Heart left ventricle (tissue), 16 donors: ENCODE results near the gene COL10A1. TPM values are rescaled to one million over a fixed set of nuclear protein-coding genes. Genes with fewer than 3 reads are reported as not detected.

Source experiments
- ATAC-seq, 4 donors: fragments of 200-7000 bp; cut with Tn5 transposase; one replicate each; pipeline ENCODE4 v1.9.1; 2020 to 2022; ENCODE audit warnings: moderate library complexity in 4 of 4, mild to moderate bottlenecking in 3 of 4, moderate number of reproducible peaks in 1 of 4
- DNase-seq, 5 donors: peaks; one replicate each; pipeline ENCODE4 v3.0.0-alpha.2; 2020
- H3K27ac ChIP-seq, 12 donors: fragments of 200-600 bp; sonication (generic) in 4 of 12; one replicate each; pipeline versions ENCODE4 v1.5.0 to v1.8.0; 2016 to 2022; ENCODE audit warnings: mild to moderate bottlenecking in 2 of 12
- H3K27me3 ChIP-seq, 9 donors: fragments of 200-600 bp; sonication (generic) in 2 of 9; one replicate each; pipeline versions ENCODE4 v1.5.1 to v1.8.0; 2016 to 2022; ENCODE audit warnings: mild to moderate bottlenecking in 3 of 9
- H3K36me3 ChIP-seq, 9 donors: fragments of 200-600 bp; sonication (generic) in 2 of 9; one replicate each; pipeline versions ENCODE4 v1.5.0 to v1.8.0; 2018 to 2022; ENCODE audit warnings: mild to moderate bottlenecking in 2 of 9
- H3K4me1 ChIP-seq, 12 donors: fragments of 200-600 bp; sonication (generic) in 4 of 12; one replicate each; pipeline versions ENCODE4 v1.5.0 to v1.8.0; 2016 to 2022; ENCODE audit warnings: mild to moderate bottlenecking in 3 of 12
- H3K4me3 ChIP-seq, 12 donors: fragments of 200-600 bp; sonication (generic) in 4 of 12; one replicate each; pipeline versions ENCODE4 v1.5.0 to v1.8.0; 2017 to 2022; ENCODE audit warnings: mild to moderate bottlenecking in 9 of 12, moderate library complexity in 4 of 12
- H3K9me3 ChIP-seq, 12 donors: fragments of 200-600 bp; sonication (generic) in 4 of 12; one replicate each; pipeline versions ENCODE4 v1.5.0 to v1.8.0; 2016 to 2022; ENCODE audit warnings: mild to moderate bottlenecking in 1 of 12
- POLR2A ChIP-seq, 2 donors: fragments of 450-650 bp; IDR thresholded peaks; one replicate each; pipeline ENCODE4 v1.6.1; 2017; ENCODE audit warnings: antibody characterized with exemption in 2 of 2, mild to moderate bottlenecking in 2 of 2, moderate library complexity in 2 of 2
- WGBS, 4 donors: extraction: QIAGEN DNeasy Blood & Tissue Kit in 2 of 4; methylation state at CpG; one replicate each; pipeline versions ENCODE4 v1.1.5 to v1.1.7; 2013 to 2018; 5-methylcytosine and 5-hydroxymethylcytosine counted together
- intact Hi-C, 10 donors: fragments of 100-400 bp; cut with DNase I; formaldehyde crosslinking; loops; one replicate each; pipeline versions ENCODE4 v1.11.1 to v1.14.2; 2022
- polyA plus RNA-seq, 2 donors: library from polyadenylated mRNA; stranded (reverse); fragments of 200-250 nt; gene quantifications; one replicate each; pipeline ENCODE4 v1.2.3, GENCODE V29; 2013
- total RNA-seq, 9 donors: library from RNA; depleted of rRNA in 2 of 9; stranded (reverse); fragments of >200 nt in 2 of 9; fragmentation: NEBNext Ultra II Directional in 3 of 9; extraction: Animal tissue kit (Norgen Biotek cat#: 25700) in 3 of 9; gene quantifications; one replicate each; pipeline versions ENCODE4 v1.1.0 to v1.2.4, GENCODE V29; 2016 to 2023
- TF ChIP-seq, protein P1 (sequence below), 12 donors: fragments of 200-600 bp; sonication (generic) in 4 of 12; IDR thresholded peaks; one replicate each; pipeline versions ENCODE4 v1.5.0 to v1.8.0; 2018 to 2022; ENCODE audit warnings: antibody characterized with exemption in 12 of 12, mild to moderate bottlenecking in 5 of 12
- donor health status: ischemic (EF 13 %, LVEDD 7.1; RV severe dilation, severe dysfunction).
- donor health status: healthy with polysubstance abuse.
- donor health status: DM: no; HTN: yes; CAD: no.
- donor health status: DM: no; HTN: no; CAD: no.
- donor health status: ischemic (EF 25% LVEDD 6.9; RV normal size, moderate dysfunction).
- donor health status: ischemic (EF 25% LVEDD 5.7; RV mildly dilated, moderate dysfunction).
- donor health status: healthy.
- donor health status: DM: yes; HTN: yes; CAD: no.
- donor health status: ischemic (EF 35%, LVEDD 5.7; RV mildly dilated, moderate dysfunction).
- donor health status: nonischemic (EF 11% LVEDD 7.7; RV severe dilation, severe dysfunction).
- donor health status: DM: yes; HTN: yes; CAD: no.
- donor health status: PGD.
- donor health status: ischemic (EF 29% LVEDD 5.4; RV normal size, mild dysfunction).
- donor health status: nonischemic (EF 23%, LVEDD 6.1; RV moderate dilation, normal function).

Gene COL10A1
- total and polyA plus RNA-seq, 11 donors = 0.04 to 1.4 (median 0.17) TPM; not detected in 5

DNA sequence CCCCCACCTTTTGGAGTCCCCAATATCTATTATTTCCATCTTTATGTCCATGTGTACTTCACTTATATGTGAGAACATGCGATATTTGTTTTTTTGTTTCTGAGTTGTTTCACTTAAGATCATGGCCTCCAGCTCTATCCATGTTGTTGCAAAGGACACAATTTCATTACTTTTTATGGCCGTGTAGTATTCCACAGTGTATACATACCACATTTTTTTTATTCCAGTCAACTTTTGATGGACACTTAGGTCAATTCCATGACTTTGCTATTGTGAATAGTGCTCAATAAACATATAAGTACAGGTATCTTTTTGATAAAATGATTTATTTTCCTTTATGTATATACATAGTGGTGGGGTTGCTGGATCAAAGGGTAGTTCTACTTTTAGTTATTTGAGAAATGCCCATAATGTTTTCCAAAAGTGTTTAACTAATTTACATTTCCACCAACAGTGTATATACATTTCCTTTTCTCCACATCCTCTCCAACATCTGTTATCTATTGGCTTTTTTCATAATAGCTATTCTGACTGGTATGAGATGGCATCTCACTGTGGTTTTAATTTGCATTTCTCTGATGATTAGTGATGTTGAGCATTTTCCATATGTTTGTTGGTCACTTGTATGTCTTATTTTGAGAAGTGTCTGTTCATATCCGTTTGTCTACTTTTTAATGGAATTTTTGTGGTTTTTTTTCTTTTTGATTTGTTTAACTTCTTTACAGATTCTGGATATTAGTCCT lies 34.0 kb upstream of the COL10A1 start:
- H3K27me3 ChIP-seq = no peaks in the 10 kb centered on the region
- H3K4me3 ChIP-seq = no peak overlapping the region
- H3K36me3 ChIP-seq = peaks cover 0 to 6% (median 0%) of the 10 kb centered on the region in 9 donors
- intact Hi-C loops = no loop called here
- H3K27ac ChIP-seq = no peak overlapping the region
- DNase-seq (no peak), ATAC-seq (no peak)
- no peaks in the 10 kb centered on the region for H3K4me1 ChIP-seq
- TF ChIP-seq, protein P1, sequence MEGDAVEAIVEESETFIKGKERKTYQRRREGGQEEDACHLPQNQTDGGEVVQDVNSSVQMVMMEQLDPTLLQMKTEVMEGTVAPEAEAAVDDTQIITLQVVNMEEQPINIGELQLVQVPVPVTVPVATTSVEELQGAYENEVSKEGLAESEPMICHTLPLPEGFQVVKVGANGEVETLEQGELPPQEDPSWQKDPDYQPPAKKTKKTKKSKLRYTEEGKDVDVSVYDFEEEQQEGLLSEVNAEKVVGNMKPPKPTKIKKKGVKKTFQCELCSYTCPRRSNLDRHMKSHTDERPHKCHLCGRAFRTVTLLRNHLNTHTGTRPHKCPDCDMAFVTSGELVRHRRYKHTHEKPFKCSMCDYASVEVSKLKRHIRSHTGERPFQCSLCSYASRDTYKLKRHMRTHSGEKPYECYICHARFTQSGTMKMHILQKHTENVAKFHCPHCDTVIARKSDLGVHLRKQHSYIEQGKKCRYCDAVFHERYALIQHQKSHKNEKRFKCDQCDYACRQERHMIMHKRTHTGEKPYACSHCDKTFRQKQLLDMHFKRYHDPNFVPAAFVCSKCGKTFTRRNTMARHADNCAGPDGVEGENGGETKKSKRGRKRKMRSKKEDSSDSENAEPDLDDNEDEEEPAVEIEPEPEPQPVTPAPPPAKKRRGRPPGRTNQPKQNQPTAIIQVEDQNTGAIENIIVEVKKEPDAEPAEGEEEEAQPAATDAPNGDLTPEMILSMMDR (IDR thresholded peaks at IDR 0.05) = no peak
- TF ChIP-seq POLR2A (IDR thresholded peaks at IDR 0.05) = no peak
- H3K9me3 ChIP-seq = peaks cover 0 to 18% (median 0%) of the 10 kb centered on the region in 12 donors
- 94 to 97% (median 96%) methylated on average over 3 of the region's 3 CpGs for WGBS, 4 donors

DNA sequence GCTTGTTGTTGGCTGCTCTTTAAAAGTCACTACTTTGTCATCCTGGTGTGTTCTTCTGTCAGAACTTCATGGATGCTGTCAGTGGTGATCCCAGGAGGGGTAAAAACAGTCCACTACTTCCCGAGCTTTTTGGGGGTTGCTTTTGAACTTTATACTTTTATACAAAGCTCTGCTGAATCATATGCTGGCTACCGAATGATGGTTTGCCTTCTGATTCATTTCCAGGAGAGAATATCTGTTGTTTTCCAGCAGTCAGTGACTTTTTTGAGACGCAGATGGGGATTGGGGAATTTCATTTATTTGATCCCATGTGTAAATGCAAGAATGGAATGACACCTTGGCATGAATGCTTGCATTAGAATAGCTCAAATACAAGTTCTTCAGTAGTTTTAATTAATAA lies 32.7 kb upstream of the COL10A1 start:
- WGBS, 4 donors = 44 to 61% (median 53%) methylated on average over 3 of the region's 3 CpGs
- Histone ChIP-seq H3K4me1 (no peaks in the 10 kb centered on the region), H3K27ac (no peak overlapping the region), H3K4me3 (no peak overlapping the region), H3K27me3 (no peaks in the 10 kb centered on the region), H3K36me3 (peaks cover 0 to 6% (median 0%) of the 10 kb centered on the region in 9 donors), H3K9me3 (peaks cover 0 to 5% (median 0%) of the 10 kb centered on the region in 12 donors)
- ATAC-seq (no peak), DNase-seq (no peak)
- intact Hi-C loops = no loop called here
- TF ChIP-seq, protein P1 (IDR thresholded peaks at IDR 0.05) = no peak
- no peak for TF ChIP-seq POLR2A (IDR thresholded peaks at IDR 0.05)

DNA sequence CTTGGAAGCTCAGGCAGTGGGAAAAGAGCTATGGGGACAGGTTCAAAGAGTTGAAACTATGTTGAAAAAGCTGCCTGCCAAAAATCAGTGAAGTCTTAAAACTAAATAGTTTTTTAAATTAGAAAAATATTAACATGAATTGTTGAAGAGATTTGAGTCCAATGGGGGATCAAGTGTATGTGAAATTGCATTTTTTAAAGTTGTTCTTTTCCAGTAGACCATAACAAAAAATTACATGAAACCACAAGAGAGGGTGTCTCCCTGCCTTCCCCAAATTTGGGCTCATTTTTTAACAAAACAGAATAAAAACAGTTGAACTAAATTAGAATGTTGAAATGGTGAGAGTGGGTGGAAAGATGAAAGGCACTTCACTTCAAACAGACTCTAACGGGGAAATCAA lies 31.5 kb upstream of the COL10A1 start:
- H3K9me3 ChIP-seq = no peaks in the 10 kb centered on the region
- peaks cover 0 to 2% (median 0%) of the 10 kb centered on the region in 12 donors for H3K4me1 ChIP-seq
- WGBS, 4 donors = 72 to 87% (median 77%) methylated on average over 1 of the region's 1 CpG
- no peaks in the 10 kb centered on the region for H3K27me3 ChIP-seq
- TF ChIP-seq POLR2A (IDR thresholded peaks at IDR 0.05) = no peak
- TF ChIP-seq, protein P1 (IDR thresholded peaks at IDR 0.05) = no peak
- H3K4me3 ChIP-seq = no peak overlapping the region
- intact Hi-C loops = no loop called here
- peaks cover 0 to 6% (median 0%) of the 10 kb centered on the region in 9 donors for H3K36me3 ChIP-seq
- ATAC-seq = no peak
- no peak overlapping the region for H3K27ac ChIP-seq
- no peak for DNase-seq

GRCh38 chr6:116156405-116157326 lies 30.7 kb upstream of the COL10A1 start:
- ATAC-seq = no peak
- TF ChIP-seq POLR2A (IDR thresholded peaks at IDR 0.05) = no peak
- TF ChIP-seq, protein P1 (IDR thresholded peaks at IDR 0.05) = no peak
- peaks cover 0 to 5% (median 0%) of the 10 kb centered on the region in 12 donors for H3K4me1 ChIP-seq
- H3K27ac ChIP-seq = no peak overlapping the region
- peaks cover 0 to 6% (median 0%) of the 10 kb centered on the region in 9 donors for H3K36me3 ChIP-seq
- no peak overlapping the region for H3K4me3 ChIP-seq
- WGBS, 4 donors = 78 to 88% (median 83%) methylated on average over 7 of the region's 7 CpGs
- intact Hi-C loops = no loop called here
- H3K9me3 ChIP-seq = no peaks in the 10 kb centered on the region
- H3K27me3 ChIP-seq = no peaks in the 10 kb centered on the region
- no peak for DNase-seq
